GM19099 (cell line): ENCODE measurements around the gene EPOP.

Experiments
- POLR2A ChIP-seq: IDR thresholded peaks from 3 replicates; pipeline ENCODE4 v1.6.1; 2011; ENCODE audit warnings: low read depth; ENCODE audit not compliant: insufficient read length; ENCODE audit errors: extremely low read depth

EPOP gene

DNA sequence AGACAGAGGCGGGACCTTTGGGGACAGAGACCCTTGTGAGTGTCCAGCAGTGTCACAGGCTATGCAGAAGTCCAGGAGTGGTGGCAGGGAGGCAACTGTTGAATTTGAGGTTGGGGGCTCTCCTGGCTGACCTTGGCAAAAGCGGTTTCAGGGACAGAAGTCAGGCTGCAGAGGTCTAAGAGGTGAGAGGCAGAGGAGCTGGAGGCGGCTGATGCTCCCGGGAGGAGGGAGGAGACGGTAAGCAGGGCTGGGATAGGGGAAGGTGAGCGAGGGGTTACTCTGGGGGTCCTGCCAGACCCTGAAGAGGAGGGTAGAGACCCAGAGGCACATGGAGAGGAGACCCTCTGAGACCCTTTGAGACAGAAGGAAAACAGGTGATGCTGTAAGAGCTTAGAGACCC, 5.2 kb downstream of the EPOP start:
- no peak for TF ChIP-seq POLR2A

- no peak for TF ChIP-seq POLR2A
Measured at GRCh38 chr17:38667787-38668122, 7.0 kb downstream of the EPOP start.

DNA sequence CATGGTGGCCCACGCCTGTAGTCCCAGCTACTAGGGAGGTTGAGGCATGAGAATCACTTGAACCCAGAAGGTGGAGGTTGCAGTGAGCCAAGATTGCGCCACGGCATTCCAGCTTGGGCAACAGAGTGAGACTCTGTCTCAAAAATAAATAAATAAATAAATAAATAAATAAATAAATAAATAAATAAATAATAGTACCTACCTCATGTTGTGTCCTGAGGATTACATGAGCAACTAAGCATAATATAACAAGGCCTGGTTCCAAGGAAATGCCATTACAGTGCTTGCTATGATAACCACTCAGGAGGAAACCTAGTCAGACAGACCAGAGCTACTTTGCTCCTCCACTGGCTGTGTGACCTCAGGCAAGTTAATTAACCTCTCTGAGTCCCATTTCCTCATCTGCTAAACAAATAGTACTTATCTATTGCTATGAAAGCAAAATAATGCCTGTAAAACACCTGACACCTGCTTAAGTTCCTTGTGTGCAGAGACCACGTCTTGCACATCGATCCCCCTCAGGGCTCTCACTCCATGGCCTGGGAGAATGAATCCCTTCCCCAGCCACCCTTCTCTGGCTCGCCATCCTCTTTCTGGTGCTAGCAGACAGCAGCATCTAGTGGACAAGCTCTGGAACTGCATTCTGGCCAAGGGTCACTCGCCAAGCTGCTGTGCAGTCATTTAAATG, 7.5 kb downstream of the EPOP start:
- no peak for TF ChIP-seq POLR2A

DNA sequence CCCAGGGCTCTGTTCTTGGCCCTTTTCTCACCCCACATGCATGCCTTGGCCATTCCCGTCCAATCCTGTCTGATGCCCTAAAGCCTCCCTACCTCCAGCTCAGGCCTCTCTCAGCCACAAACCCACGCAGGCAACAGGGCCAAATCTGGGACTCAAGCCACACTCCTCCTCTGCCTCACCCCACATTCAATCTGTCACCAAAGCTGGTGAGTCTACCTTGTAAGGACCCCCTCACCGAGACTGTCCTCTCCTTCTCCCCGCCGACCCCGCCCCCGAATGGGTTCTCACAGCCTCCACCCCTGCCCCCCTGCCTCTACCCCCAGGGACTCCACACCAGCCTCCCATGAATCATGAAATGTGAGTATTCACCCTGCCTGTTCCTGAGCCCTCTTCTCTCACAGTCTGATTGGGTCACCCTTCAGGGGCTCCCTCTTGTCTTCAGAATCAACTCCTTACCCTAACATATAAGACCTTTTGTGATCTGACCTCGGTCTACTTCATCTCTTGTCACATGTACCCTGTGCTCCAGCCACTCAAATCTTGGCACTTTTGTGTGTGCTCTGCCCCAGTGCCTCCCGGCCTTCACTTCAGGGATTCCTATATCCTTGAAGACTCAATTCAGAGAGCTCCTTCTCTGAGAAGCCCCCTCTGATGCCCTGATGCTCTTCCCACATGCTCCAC, 10.7 kb downstream of the EPOP start:
- TF ChIP-seq POLR2A: no peak

- TF ChIP-seq POLR2A: no peak
Measured at GRCh38 chr17:38663125-38663751, 11.5 kb downstream of the EPOP start.

- no peak for TF ChIP-seq POLR2A
Measured at GRCh38 chr17:38660097-38661025, 14.4 kb downstream of the EPOP start.

- TF ChIP-seq POLR2A: no peak
Measured at GRCh38 chr17:38659415-38659814, 15.3 kb downstream of the EPOP start.

GRCh38 chr17:38658741-38659345, 15.9 kb downstream of the EPOP start:
- no peak for TF ChIP-seq POLR2A

- no peak for TF ChIP-seq POLR2A
Measured at GRCh38 chr17:38657824-38658740, 16.7 kb downstream of the EPOP start.

DNA sequence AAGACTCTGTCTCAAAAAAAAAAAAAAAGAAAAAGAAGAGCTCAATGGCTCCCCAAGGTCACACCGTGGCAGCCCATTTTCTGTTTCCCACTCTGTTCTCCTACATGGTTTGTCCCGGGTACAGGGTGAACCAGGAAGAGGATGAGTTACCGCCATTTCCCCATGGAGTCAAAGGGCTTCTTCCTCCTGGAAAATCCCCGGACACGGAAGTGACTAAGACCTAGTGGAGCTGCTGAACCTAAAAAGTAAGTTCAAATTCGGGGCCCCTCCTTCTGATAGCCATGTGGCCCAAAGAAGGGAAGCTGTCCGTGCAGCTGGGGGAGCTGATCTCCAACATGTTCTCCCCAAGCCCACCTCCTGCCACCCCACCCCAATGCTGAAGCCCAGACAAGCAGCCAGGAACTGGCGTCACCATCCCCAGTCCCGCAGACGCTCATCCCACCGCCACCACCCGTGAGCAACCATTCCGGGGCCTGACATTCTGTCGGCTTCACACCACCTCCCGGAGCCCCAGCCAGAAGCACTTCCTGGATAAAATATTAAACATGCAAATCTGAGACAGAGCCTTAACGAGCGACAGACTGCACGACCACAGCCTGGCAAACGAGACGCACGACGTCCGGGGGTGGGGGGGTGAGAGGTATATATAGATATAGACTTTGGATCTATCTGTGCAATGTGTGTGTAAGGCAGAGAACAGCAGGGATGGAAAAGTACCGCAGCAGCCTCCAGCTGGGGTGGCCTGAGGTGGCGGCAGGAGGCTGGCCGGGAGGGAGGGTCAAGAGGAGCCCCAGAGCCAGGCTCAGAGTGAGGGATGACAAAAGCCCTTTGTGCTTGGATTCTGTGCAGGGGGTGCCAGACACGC, 17.6 kb downstream of the EPOP start:
- no peak for TF ChIP-seq POLR2A

DNA sequence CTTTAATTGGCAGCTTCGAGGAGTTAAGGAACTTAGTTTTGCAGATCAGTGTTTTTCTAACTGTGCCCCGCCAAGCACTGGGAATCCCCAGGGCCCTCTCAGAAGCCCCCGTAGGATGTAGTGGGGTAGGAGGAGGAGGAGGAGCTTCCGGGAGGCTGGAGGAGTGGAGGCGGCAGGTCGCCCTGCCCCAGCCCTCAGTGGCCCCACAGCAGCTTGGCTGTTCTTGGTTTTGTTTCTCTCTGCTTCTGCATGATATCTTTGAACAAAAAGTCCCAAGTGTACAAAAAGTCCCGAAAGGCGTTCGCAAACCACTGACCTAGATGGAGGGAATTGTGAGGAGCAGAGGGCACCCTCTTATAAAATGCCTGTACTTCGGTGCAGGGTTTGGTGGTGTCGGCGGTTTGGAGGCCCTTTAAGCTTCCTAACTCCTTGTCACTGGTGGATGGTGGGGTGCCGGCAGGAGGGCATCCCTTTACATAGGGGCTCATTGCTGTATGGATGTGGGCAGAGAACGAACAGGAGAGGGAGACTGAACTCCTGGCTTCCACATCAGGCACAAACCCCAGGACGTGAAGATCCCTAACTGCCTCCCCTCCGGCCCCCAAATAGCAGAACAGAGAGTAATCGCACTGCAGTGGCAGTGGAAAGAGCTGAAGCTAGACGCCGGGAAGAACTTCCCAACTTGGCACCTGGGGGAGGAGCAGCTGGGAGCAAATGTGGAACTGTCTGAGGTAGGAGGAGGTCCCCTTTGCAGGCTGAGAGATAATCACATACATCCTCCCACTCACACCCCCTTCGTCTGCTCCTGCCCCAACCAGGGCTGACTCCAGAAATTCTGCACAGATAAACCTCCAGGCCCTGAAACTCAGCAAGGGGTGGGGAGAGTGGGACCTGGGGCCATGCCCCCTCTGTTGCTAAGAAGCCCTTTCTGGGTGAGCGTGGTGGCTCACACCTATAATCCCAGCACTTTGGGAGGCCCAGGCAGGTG, 20.1 kb downstream of the EPOP start:
- TF ChIP-seq POLR2A: no peak

- no peak for TF ChIP-seq POLR2A
Measured at GRCh38 chr17:38653679-38654078, 21.1 kb downstream of the EPOP start.
